Astrocyte (in vitro differentiated cells and primary cell): ENCODE data around the gene ENTPD7. TPM values are rescaled to one million over a fixed set of nuclear protein-coding genes. Genes with fewer than 3 reads are reported as not detected.

ENCODE experiments used
- DNase-seq: peaks from one replicate; pipeline ENCODE4 v3.0.0-alpha.2; 2010; ENCODE audit warnings: low read depth
- FAIRE-seq: peaks from 2 replicates; lab custom pipeline; 2011; peaks lifted over from hg19 to GRCh38; lab: Jason Lieb, UNC
- H2AFZ ChIP-seq: 2 replicates; pipeline ENCODE4 v1.6.0; 2012; ENCODE audit warnings: low read depth, low read length, inconsistent platforms
- H3K27ac ChIP-seq: 2 replicates; pipeline ENCODE4 v1.5.1; 2011; ENCODE audit warnings: low read depth, low read length, inconsistent platforms
- H3K27me3 ChIP-seq: 2 replicates; pipeline ENCODE4 v1.6.0; 2011; ENCODE audit warnings: low read length, inconsistent platforms; ENCODE audit not compliant: insufficient read depth
- H3K36me3 ChIP-seq: 2 replicates; pipeline ENCODE4 v1.5.1; 2011; ENCODE audit warnings: low read length, inconsistent platforms; ENCODE audit not compliant: insufficient read depth
- H3K4me1 ChIP-seq: 2 replicates; pipeline ENCODE4 v1.5.1; 2011; ENCODE audit warnings: low read length, inconsistent platforms; ENCODE audit not compliant: insufficient read depth
- H3K4me2 ChIP-seq: 2 replicates; pipeline ENCODE4 v1.6.0; 2012; ENCODE audit warnings: low read length, inconsistent platforms
- H3K4me3 ChIP-seq: 2 replicates; pipeline ENCODE4 v1.5.1; 2011; ENCODE audit warnings: low read depth, mild to moderate bottlenecking, low read length, inconsistent platforms; ENCODE audit not compliant: insufficient read depth
- H3K79me2 ChIP-seq: 2 replicates; pipeline ENCODE4 v1.6.0; 2012; ENCODE audit warnings: mild to moderate bottlenecking, low read length, inconsistent platforms; ENCODE audit not compliant: insufficient read depth
- H3K9ac ChIP-seq: 2 replicates; pipeline ENCODE4 v1.6.0; 2012; ENCODE audit warnings: mild to moderate bottlenecking, low read length, inconsistent platforms
- H3K9me3 ChIP-seq: 2 replicates; pipeline ENCODE4 v1.5.1; 2012; ENCODE audit warnings: low read depth, mild to moderate bottlenecking, low read length, inconsistent platforms; ENCODE audit not compliant: insufficient read depth
- H4K20me1 ChIP-seq: 2 replicates; pipeline ENCODE4 v1.6.0; 2012; ENCODE audit warnings: low read length, inconsistent platforms; ENCODE audit not compliant: insufficient read depth
- H3K27ac Mint-ChIP-seq: one replicate; pipeline ENCODE4 v1.8.0; 2021; ENCODE audit warnings: mild to moderate bottlenecking, mixed read lengths; ENCODE audit not compliant: unreplicated experiment
- H3K27me3 Mint-ChIP-seq: one replicate; pipeline ENCODE4 v1.8.0; 2021; ENCODE audit warnings: low read depth, mixed read lengths; ENCODE audit not compliant: unreplicated experiment
- H3K36me3 Mint-ChIP-seq: one replicate; pipeline ENCODE4 v1.8.0; 2021; ENCODE audit warnings: low read depth, mixed read lengths; ENCODE audit not compliant: unreplicated experiment
- H3K4me1 Mint-ChIP-seq: one replicate; pipeline ENCODE4 v1.8.0; 2021; ENCODE audit warnings: low read depth, mixed read lengths; ENCODE audit not compliant: unreplicated experiment
- H3K4me3 Mint-ChIP-seq: one replicate; pipeline ENCODE4 v1.8.0; 2021; ENCODE audit warnings: mild to moderate bottlenecking, moderate library complexity, mixed read lengths; ENCODE audit not compliant: unreplicated experiment
- H3K9me3 Mint-ChIP-seq: one replicate; pipeline ENCODE4 v1.8.0; 2021; ENCODE audit warnings: mild to moderate bottlenecking, mixed read lengths; ENCODE audit not compliant: unreplicated experiment
- EZH2 ChIP-seq: IDR thresholded peaks from 2 replicates; pipeline ENCODE4 v1.6.1; 2012; ENCODE audit warnings: mild to moderate bottlenecking, low read length, inconsistent platforms; ENCODE audit not compliant: insufficient read depth
- total RNA-seq: library from RNA; stranded (reverse); gene quantifications from 2 replicates; pipeline ENCODE4 v1.2.1, GENCODE V29; 2021
- TF ChIP-seq, protein P1 (sequence below): IDR thresholded peaks from 2 replicates; pipeline ENCODE4 v1.5.1; 2011; ENCODE audit warnings: low read depth, mild to moderate bottlenecking, inconsistent platforms, low read length, moderate library complexity; ENCODE audit not compliant: insufficient read depth

ENTPD7 gene
- total RNA-seq, 1 donor from 2014 or later, result 21.6 TPM

DNA sequence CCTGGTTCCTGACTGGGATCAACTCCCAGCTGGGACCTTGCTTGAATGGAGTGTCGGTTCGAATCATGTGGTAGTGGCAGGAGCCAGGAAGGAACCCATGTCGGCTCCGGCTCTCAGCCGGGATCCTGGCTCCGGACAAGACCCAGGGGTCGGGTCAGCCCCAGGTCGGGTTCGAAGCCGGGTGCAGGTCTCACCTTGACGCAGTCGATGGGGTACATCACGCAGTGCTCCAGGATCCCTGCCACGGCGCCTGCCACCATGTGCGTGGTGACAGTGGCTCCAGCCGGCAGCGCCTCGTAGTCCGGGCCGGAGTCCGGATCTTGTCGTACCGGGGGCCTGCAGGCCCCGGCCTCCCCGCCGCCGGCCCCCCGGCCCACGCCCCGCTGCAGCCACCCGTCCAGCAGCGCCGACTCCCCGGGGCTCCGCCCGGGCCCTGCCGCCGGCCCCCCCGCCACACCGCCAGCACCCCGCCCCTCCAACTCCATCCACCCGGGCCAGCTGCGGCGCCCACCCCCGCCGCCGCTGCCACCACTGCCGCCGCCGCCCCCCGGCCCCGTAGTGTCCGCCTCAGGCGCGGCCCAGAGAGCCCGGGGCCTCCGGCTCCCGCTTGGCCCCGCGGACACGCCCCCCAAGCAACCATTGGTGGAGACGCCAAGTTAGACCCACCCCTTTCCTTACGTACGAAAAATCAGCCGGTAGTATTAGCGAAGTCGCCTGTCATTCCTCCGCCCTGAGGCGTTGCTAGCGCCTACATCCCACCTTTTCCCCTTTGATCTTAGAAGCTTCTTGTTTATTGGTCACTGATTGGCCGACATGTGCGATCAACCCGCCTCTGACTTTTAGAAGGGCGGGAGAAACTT is 39.2 kb upstream of the ENTPD7 start, which contains the start of gene SLC25A28:
Gene SLC25A28, minus strand, starts transcription at position 589 of the 860 bp plus-strand sequence. Its CDS starts 104 bp downstream, at position 485.
- no peaks in the 10 kb centered on the region for H3K36me3 Mint-ChIP-seq

DNA sequence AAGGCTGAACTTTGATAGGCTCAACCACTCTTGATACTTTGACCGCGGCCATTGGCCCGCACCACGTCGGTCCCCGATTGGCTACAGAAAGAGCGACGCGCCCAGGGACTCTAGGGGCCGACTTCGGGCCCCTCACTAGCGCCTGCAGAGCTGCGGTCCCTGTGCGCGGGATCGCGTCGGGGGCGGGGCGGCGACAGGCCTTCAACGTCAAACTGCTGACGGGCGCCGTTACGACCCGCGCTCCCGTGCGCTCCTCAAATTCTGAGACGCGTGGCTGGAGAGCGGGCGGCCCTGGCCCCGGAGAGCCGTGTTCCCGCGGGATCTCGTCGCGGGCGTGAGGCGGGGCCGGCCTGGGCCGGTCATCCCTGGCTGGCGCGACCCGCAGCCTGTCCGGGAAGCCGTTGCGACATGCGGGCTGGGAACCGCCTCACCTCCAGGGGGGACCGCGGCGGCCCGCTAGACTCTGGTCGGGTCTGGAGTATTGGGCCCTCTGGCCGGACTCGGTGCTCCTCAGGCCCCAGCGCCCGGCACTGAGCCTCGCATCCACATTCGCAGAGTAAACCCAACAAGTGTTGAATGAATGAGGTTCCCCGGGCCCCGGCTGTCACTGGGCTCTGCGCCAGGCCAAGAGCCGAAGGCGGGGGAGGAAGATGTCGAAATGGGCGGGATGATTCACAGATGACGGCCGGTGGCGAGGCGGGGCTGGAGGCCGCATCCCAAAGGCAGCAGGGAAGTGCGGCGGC is 38.4 kb upstream of the ENTPD7 start:
- Histone ChIP-seq H3K9ac (peak overlapping the region; percentile 93), H3K9me3 (no peaks in the 10 kb centered on the region), H3K79me2 (peaks cover 40% of the 10 kb centered on the region), H3K27ac (peak overlapping the region; percentile 97), H3K36me3 (no peaks in the 10 kb centered on the region), H2AFZ (peak overlapping the region; percentile 87), H3K4me2 (peak overlapping the region; percentile 98), H3K4me1 (peaks cover 13% of the 10 kb centered on the region), H3K27me3 (no peaks in the 10 kb centered on the region), H3K4me3 (peak overlapping the region; percentile 67), H4K20me1 (peaks cover 31% of the 10 kb centered on the region)
- peak; percentile 87 for DNase-seq
- Mint-ChIP-seq H3K27ac (peak overlapping the region; percentile 95), H3K4me3 (peak overlapping the region; percentile 88), H3K4me1 (peaks cover 16% of the 10 kb centered on the region), H3K9me3 (no peaks in the 10 kb centered on the region), H3K36me3 (no peaks in the 10 kb centered on the region), H3K27me3 (no peaks in the 10 kb centered on the region)
- FAIRE-seq, result no peak
- TF ChIP-seq, protein P1, sequence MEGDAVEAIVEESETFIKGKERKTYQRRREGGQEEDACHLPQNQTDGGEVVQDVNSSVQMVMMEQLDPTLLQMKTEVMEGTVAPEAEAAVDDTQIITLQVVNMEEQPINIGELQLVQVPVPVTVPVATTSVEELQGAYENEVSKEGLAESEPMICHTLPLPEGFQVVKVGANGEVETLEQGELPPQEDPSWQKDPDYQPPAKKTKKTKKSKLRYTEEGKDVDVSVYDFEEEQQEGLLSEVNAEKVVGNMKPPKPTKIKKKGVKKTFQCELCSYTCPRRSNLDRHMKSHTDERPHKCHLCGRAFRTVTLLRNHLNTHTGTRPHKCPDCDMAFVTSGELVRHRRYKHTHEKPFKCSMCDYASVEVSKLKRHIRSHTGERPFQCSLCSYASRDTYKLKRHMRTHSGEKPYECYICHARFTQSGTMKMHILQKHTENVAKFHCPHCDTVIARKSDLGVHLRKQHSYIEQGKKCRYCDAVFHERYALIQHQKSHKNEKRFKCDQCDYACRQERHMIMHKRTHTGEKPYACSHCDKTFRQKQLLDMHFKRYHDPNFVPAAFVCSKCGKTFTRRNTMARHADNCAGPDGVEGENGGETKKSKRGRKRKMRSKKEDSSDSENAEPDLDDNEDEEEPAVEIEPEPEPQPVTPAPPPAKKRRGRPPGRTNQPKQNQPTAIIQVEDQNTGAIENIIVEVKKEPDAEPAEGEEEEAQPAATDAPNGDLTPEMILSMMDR, result no peak
- TF ChIP-seq EZH2, result no peak

More for the DNA sequence above, 39.2 kb upstream of the ENTPD7 start, which contains the start of gene SLC25A28:
- peak within 1 kb of the TSS; percentile 95 for H3K4me3 ChIP-seq
- H3K9me3 Mint-ChIP-seq, result no peaks in the 10 kb centered on the region
- H3K4me1 ChIP-seq, result peaks cover 13% of the 10 kb centered on the region
- TF ChIP-seq EZH2, result no peak
- TF ChIP-seq, protein P1, result no peak
- peak; percentile 100 for DNase-seq
- peaks cover 35% of the 10 kb centered on the region for H4K20me1 ChIP-seq
- peak within 1 kb of the TSS; percentile 95 for H3K4me3 Mint-ChIP-seq
- H3K4me2 ChIP-seq, result peak within 1 kb of the TSS; percentile 98
- no peaks in the 10 kb centered on the region for H3K36me3 ChIP-seq
- peak within 1 kb of the TSS; percentile 93 for H3K9ac ChIP-seq
- H2AFZ ChIP-seq, result peak within 1 kb of the TSS; percentile 87
- peak; percentile 89 for FAIRE-seq
- peak within 1 kb of the TSS; percentile 97 for H3K27ac ChIP-seq
- peak within 1 kb of the TSS; percentile 95 for H3K27ac Mint-ChIP-seq
- no peaks in the 10 kb centered on the region for H3K27me3 ChIP-seq
- H3K79me2 ChIP-seq, result peaks cover 46% of the 10 kb centered on the region
- H3K27me3 Mint-ChIP-seq, result no peaks in the 10 kb centered on the region
- H3K9me3 ChIP-seq, result no peaks in the 10 kb centered on the region
- peaks cover 20% of the 10 kb centered on the region for H3K4me1 Mint-ChIP-seq
